Urinary bladder (tissue), 4 donors: ENCODE results near the gene NEO1. TPM values are rescaled to one million over a fixed set of nuclear protein-coding genes. Genes with fewer than 3 reads are reported as not detected.

Experiments used
- DNase-seq: peaks from one replicate; pipeline ENCODE4 v3.0.0-alpha.2; 2015; ENCODE audit errors: extremely low spot score
- H3K27ac ChIP-seq: one replicate; pipeline ENCODE4 v1.5.1; 2013; ENCODE audit warnings: low read depth, mild to moderate bottlenecking, moderate library complexity
- H3K36me3 ChIP-seq: one replicate; pipeline ENCODE4 v1.6.1; 2013; ENCODE audit warnings: mild to moderate bottlenecking, moderate library complexity; ENCODE audit not compliant: insufficient read depth
- H3K4me1 ChIP-seq: one replicate; pipeline ENCODE4 v1.6.1; 2013; ENCODE audit warnings: mild to moderate bottlenecking, moderate library complexity; ENCODE audit not compliant: insufficient read depth
- H3K4me3 ChIP-seq: one replicate; pipeline ENCODE4 v1.5.1; 2013; ENCODE audit warnings: low read depth, low read length
- WGBS: extraction: QIAGEN DNeasy Blood & Tissue Kit; methylation state at CpG from one replicate; pipeline ENCODE4 v1.1.7; 2013; 5-methylcytosine and 5-hydroxymethylcytosine counted together
- polyA plus RNA-seq: library from polyadenylated mRNA; stranded (reverse); fragments of 200-250 nt; gene quantifications from one replicate; pipeline ENCODE4 v1.2.3, GENCODE V29; 2013
- total RNA-seq: library from RNA; depleted of rRNA; stranded (reverse); fragments of >200 nt; gene quantifications from one replicate; pipeline ENCODE4 v1.2.3, GENCODE V29; 2014
- donor health status: healthy with polysubstance abuse.
- donor health status: healthy.

The NEO1 gene
- total and polyA plus RNA-seq, 2 donors = 24.7 to 52.4 TPM

GRCh38 chr15:73116164-73116563, 63.9 kb downstream of the NEO1 start:
- no peak for DNase-seq
- WGBS = 82% methylated on average over 2 of the region's 2 CpGs
- Histone ChIP-seq H3K4me3 (no peak overlapping the region), H3K36me3 (peaks cover 1% of the 10 kb centered on the region), H3K27ac (no peak overlapping the region), H3K4me1 (no peaks in the 10 kb centered on the region)

GRCh38 chr15:73118055-73118454, 65.8 kb downstream of the NEO1 start:
- no peak overlapping the region for H3K27ac ChIP-seq
- DNase-seq = no peak
- no peaks in the 10 kb centered on the region for H3K4me1 ChIP-seq
- no peak overlapping the region for H3K4me3 ChIP-seq
- H3K36me3 ChIP-seq = peaks cover 1% of the 10 kb centered on the region
- 88% methylated on average over 3 of the region's 3 CpGs for WGBS

- 90% methylated on average over 6 of the region's 6 CpGs for WGBS
- DNase-seq = no peak
- Histone ChIP-seq H3K36me3 (peaks cover 1% of the 10 kb centered on the region), H3K27ac (no peak overlapping the region), H3K4me1 (no peaks in the 10 kb centered on the region), H3K4me3 (no peak overlapping the region)
These were observed 67.2 kb downstream of the NEO1 start for GRCh38 chr15:73119478-73119877.

GRCh38 chr15:73120269-73120668, 68.0 kb downstream of the NEO1 start:
- DNase-seq = no peak
- H3K4me3 ChIP-seq = no peak overlapping the region
- H3K27ac ChIP-seq = no peak overlapping the region
- H3K4me1 ChIP-seq = no peaks in the 10 kb centered on the region
- peaks cover 1% of the 10 kb centered on the region for H3K36me3 ChIP-seq

GRCh38 chr15:73125219-73125618, 73.0 kb downstream of the NEO1 start:
- no peaks in the 10 kb centered on the region for H3K36me3 ChIP-seq
- 81% methylated on average over 2 of the region's 2 CpGs for WGBS
- DNase-seq = no peak

GRCh38 chr15:73127302-73127936, 75.2 kb downstream of the NEO1 start:
- Histone ChIP-seq H3K4me1 (no peaks in the 10 kb centered on the region), H3K36me3 (no peaks in the 10 kb centered on the region), H3K4me3 (no peak overlapping the region), H3K27ac (no peak overlapping the region)
- DNase-seq = no peak
- WGBS = 88% methylated on average over 2 of the region's 2 CpGs

More at GRCh38 chr15:73125219-73125618, 73.0 kb downstream of the NEO1 start:
- no peak overlapping the region for H3K27ac ChIP-seq
- H3K4me3 ChIP-seq = no peak overlapping the region
- no peaks in the 10 kb centered on the region for H3K4me1 ChIP-seq

GRCh38 chr15:73130830-73131229, 78.6 kb downstream of the NEO1 start:
- no peak overlapping the region for H3K27ac ChIP-seq
- H3K4me3 ChIP-seq = no peak overlapping the region
- H3K4me1 ChIP-seq = no peaks in the 10 kb centered on the region
- peaks cover 2% of the 10 kb centered on the region for H3K36me3 ChIP-seq
- DNase-seq = no peak
- WGBS = 91% methylated on average over 1 of the region's 1 CpG

GRCh38 chr15:73134196-73134595, 81.9 kb downstream of the NEO1 start:
- no peak for DNase-seq
- no peak overlapping the region for H3K4me3 ChIP-seq
- no peaks in the 10 kb centered on the region for H3K4me1 ChIP-seq
- no peak overlapping the region for H3K27ac ChIP-seq
- WGBS = 66% methylated on average over 1 of the region's 1 CpG
- H3K36me3 ChIP-seq = peaks cover 4% of the 10 kb centered on the region

GRCh38 chr15:73139041-73139743, 86.9 kb downstream of the NEO1 start:
- no peak overlapping the region for H3K27ac ChIP-seq
- H3K4me3 ChIP-seq = no peak overlapping the region
- peaks cover 4% of the 10 kb centered on the region for H3K36me3 ChIP-seq
- peaks cover 2% of the 10 kb centered on the region for H3K4me1 ChIP-seq
- no peak for DNase-seq
- 35% methylated on average over 5 of the region's 5 CpGs for WGBS

- H3K4me1 ChIP-seq = peaks cover 2% of the 10 kb centered on the region
- H3K27ac ChIP-seq = no peak overlapping the region
- H3K4me3 ChIP-seq = no peak overlapping the region
- 59% methylated on average over 5 of the region's 5 CpGs for WGBS
- H3K36me3 ChIP-seq = peaks cover 4% of the 10 kb centered on the region
- peak; percentile 20 for DNase-seq
These were observed 87.7 kb downstream of the NEO1 start for GRCh38 chr15:73139744-73140553.

GRCh38 chr15:73141216-73141900, 89.1 kb downstream of the NEO1 start:
- H3K27ac ChIP-seq = no peak overlapping the region
- peaks cover 2% of the 10 kb centered on the region for H3K4me1 ChIP-seq
- WGBS = 65% methylated on average over 3 of the region's 3 CpGs
- H3K4me3 ChIP-seq = no peak overlapping the region
- no peaks in the 10 kb centered on the region for H3K36me3 ChIP-seq
- no peak for DNase-seq

- no peak overlapping the region for H3K4me3 ChIP-seq
- H3K27ac ChIP-seq = no peak overlapping the region
- WGBS = 94% methylated on average over 12 of the region's 12 CpGs
- no peak for DNase-seq
- peaks cover 2% of the 10 kb centered on the region for H3K4me1 ChIP-seq
- no peaks in the 10 kb centered on the region for H3K36me3 ChIP-seq
These were observed 90.8 kb downstream of the NEO1 start for GRCh38 chr15:73142802-73143762.
